ENCODE data around the gene C1D.

DNA sequence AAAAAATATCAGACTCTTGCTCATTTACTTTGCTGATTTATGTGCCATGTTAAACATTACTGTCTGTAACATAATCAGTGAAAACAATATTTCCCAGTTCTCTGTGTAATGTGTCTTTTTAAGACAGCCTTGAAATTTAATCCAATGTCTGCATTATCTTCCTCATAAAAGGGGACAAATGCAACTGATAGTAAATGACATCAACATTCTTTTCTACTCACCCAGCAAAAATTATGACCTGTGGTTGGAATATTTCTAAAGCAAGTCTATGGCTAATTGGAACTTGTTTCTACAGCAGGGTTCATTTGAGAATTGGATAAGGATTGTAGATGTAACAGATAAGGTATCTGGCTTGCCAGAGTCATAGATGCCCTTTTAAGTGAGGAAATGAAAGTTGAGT is 34.8 kb downstream of the C1D start:
- TF ChIP-seq, protein P1, sequence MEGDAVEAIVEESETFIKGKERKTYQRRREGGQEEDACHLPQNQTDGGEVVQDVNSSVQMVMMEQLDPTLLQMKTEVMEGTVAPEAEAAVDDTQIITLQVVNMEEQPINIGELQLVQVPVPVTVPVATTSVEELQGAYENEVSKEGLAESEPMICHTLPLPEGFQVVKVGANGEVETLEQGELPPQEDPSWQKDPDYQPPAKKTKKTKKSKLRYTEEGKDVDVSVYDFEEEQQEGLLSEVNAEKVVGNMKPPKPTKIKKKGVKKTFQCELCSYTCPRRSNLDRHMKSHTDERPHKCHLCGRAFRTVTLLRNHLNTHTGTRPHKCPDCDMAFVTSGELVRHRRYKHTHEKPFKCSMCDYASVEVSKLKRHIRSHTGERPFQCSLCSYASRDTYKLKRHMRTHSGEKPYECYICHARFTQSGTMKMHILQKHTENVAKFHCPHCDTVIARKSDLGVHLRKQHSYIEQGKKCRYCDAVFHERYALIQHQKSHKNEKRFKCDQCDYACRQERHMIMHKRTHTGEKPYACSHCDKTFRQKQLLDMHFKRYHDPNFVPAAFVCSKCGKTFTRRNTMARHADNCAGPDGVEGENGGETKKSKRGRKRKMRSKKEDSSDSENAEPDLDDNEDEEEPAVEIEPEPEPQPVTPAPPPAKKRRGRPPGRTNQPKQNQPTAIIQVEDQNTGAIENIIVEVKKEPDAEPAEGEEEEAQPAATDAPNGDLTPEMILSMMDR (conservative IDR thresholded peaks at IDR 0.05 in 1 of 2, IDR thresholded peaks at IDR 0.05 in 1 of 2; ENCODE audit: low read depth in 1 of 2, low read length in 2 of 2), result no peak
- no peak for TF ChIP-seq EZH2 (IDR thresholded peaks at IDR 0.05; ENCODE audit: low read length, missing control alignments)

Measured in fibroblast of lung (primary cell).